BJ (cell line): ENCODE measurements around the gene GPR141. TPM values are rescaled to one million over a fixed set of nuclear protein-coding genes. Genes with fewer than 3 reads are reported as not detected.

Experiments
- CTCF ChIA-PET: fragments of 350-600 bp; formaldehyde crosslinking; extraction: SDS; loops from one replicate; lab custom pipeline; 2021; ENCODE audit warnings: antibody characterized with exemption, inconsistent platforms; lab: Yijun Ruan, JAX
- POLR2A ChIA-PET: fragments of 300-600 bp; sonication (Branson Sonifier 250); formaldehyde crosslinking; extraction: SDS; loops from one replicate; lab custom pipeline; 2021; ENCODE audit warnings: antibody characterized with exemption; lab: Charles Lee
- DNase-seq: peaks from one replicate; pipeline ENCODE4 v3.0.0-alpha.2; 2011; ENCODE audit warnings: low read depth
- H3K27me3 ChIP-seq: 2 replicates; pipeline ENCODE4 v1.6.0; 2011; ENCODE audit warnings: low read length; ENCODE audit not compliant: control insufficient read depth, insufficient read depth
- H3K36me3 ChIP-seq: 2 replicates; pipeline ENCODE4 v1.5.1; 2011; ENCODE audit warnings: low read length; ENCODE audit not compliant: control insufficient read depth, insufficient read depth
- H3K4me3 ChIP-seq: 2 replicates; pipeline ENCODE4 v1.5.1; 2011; ENCODE audit warnings: low read depth, mild to moderate bottlenecking, control low read depth, low read length
- CTCF ChIP-seq: IDR thresholded peaks from 2 replicates; pipeline ENCODE4 v1.5.1; 2011; ENCODE audit warnings: low read depth, mild to moderate bottlenecking, control low read depth, inconsistent platforms, low read length, moderate library complexity; ENCODE audit not compliant: insufficient read depth
- polyA plus RNA-seq: library from polyadenylated mRNA; depleted of rRNA; stranded (reverse); fragments of >200 nt; gene quantifications from 2 replicates; pipeline ENCODE4 v1.2.3, GENCODE V29; 2011

GPR141 gene
- polyA plus RNA-seq, 1 experiment = not detected

- no peak for TF ChIP-seq CTCF
- no peak overlapping the region for H3K4me3 ChIP-seq
- DNase-seq = no peak
- no peaks in the 10 kb centered on the region for H3K36me3 ChIP-seq
- no peaks in the 10 kb centered on the region for H3K27me3 ChIP-seq
- POLR2A ChIA-PET = no interaction called here
- CTCF ChIA-PET = no interaction called here
Measured at GRCh38 chr7:37719077-37719476, 35.5 kb downstream of the GPR141 start.

GRCh38 chr7:37724732-37725131 is 41.2 kb downstream of the GPR141 start:
- Histone ChIP-seq H3K4me3 (no peak overlapping the region), H3K36me3 (no peaks in the 10 kb centered on the region), H3K27me3 (no peaks in the 10 kb centered on the region)
- POLR2A ChIA-PET = no interaction called here
- TF ChIP-seq CTCF = no peak
- DNase-seq = no peak
- CTCF ChIA-PET = no interaction called here

- TF ChIP-seq CTCF = no peak
- Histone ChIP-seq H3K27me3 (no peaks in the 10 kb centered on the region), H3K4me3 (no peak overlapping the region), H3K36me3 (no peaks in the 10 kb centered on the region)
- no peak for DNase-seq
- POLR2A ChIA-PET = no interaction called here
- CTCF ChIA-PET = no interaction called here
Measured at GRCh38 chr7:37726016-37726415, 42.5 kb downstream of the GPR141 start.

GRCh38 chr7:37728747-37729146 is 45.2 kb downstream of the GPR141 start:
- H3K36me3 ChIP-seq = no peaks in the 10 kb centered on the region
- no peak for TF ChIP-seq CTCF
- CTCF ChIA-PET = no interaction called here
- no peaks in the 10 kb centered on the region for H3K27me3 ChIP-seq
- POLR2A ChIA-PET = no interaction called here
- DNase-seq = no peak
- no peak overlapping the region for H3K4me3 ChIP-seq

- Histone ChIP-seq H3K36me3 (no peaks in the 10 kb centered on the region), H3K4me3 (no peak overlapping the region), H3K27me3 (no peaks in the 10 kb centered on the region)
- no peak for DNase-seq
- ChIA-PET CTCF (no interaction called here), POLR2A (no interaction called here)
- no peak for TF ChIP-seq CTCF
Measured at GRCh38 chr7:37729181-37729580, 45.6 kb downstream of the GPR141 start.
